Naive thymus-derived CD8-positive, alpha-beta T cell (primary cell): ENCODE measurements around the gene PAXX. TPM values are rescaled to one million over a fixed set of nuclear protein-coding genes. Genes with fewer than 3 reads are reported as not detected.

Experiments used
- ATAC-seq, 2 donors: fragments of 150-1000 bp; cut with Tn5 transposase in 1 of 2; sonication (Bioruptor Pico), chemical (Tn5 transposase) in 1 of 2; 1 replicate in 1 of 2; 2 replicates in 1 of 2; pipeline ENCODE4 v1.10.0; 2021; ENCODE audit warnings: mild to moderate bottlenecking in 2 of 2, moderate library complexity in 2 of 2
- POLR2A ChIA-PET: fragments of 350-600 bp; sonication (Branson Sonifier 250); formaldehyde crosslinking; loops from one replicate; lab custom pipeline; 2021; ENCODE audit warnings: antibody characterized with exemption; lab: Charles Lee
- DNase-seq, 10 donors: peaks; one replicate each; pipeline versions ENCODE4 v3.0.0 to v3.0.0-alpha.2; 2020 to 2022
- H3K27ac Mint-ChIP-seq, 10 donors: one replicate each; pipeline ENCODE4 v1.8.0; 2020 to 2022; ENCODE audit warnings: mild to moderate bottlenecking in 10 of 10, mixed read lengths in 10 of 10, moderate library complexity in 4 of 10, inconsistent platforms in 1 of 10
- H3K27me3 Mint-ChIP-seq, 5 donors: one replicate each; pipeline ENCODE4 v1.8.0; 2021 to 2022; ENCODE audit warnings: mixed read lengths in 5 of 5
- H3K36me3 Mint-ChIP-seq, 3 donors: one replicate each; pipeline ENCODE4 v1.8.0; 2020 to 2022; ENCODE audit warnings: mixed read lengths in 3 of 3, mild to moderate bottlenecking in 2 of 3, inconsistent platforms in 1 of 3
- H3K4me1 Mint-ChIP-seq, 4 donors: one replicate each; pipeline ENCODE4 v1.8.0; 2021 to 2022; ENCODE audit warnings: mixed read lengths in 4 of 4
- H3K4me3 Mint-ChIP-seq, 10 donors: one replicate each; pipeline ENCODE4 v1.8.0; 2020 to 2022; ENCODE audit warnings: mild to moderate bottlenecking in 10 of 10, mixed read lengths in 10 of 10, moderate library complexity in 6 of 10, inconsistent platforms in 1 of 10
- H3K9me3 Mint-ChIP-seq, 9 donors: one replicate each; pipeline ENCODE4 v1.8.0; 2020 to 2022; ENCODE audit warnings: mixed read lengths in 9 of 9, mild to moderate bottlenecking in 3 of 9, inconsistent platforms in 1 of 9, moderate library complexity in 1 of 9
- polyA plus RNA-seq, 3 donors: library from polyadenylated mRNA; unstranded; fragments of 300-500 nt; fragmentation: Illumina TruSeq; gene quantifications; one replicate each; pipeline ENCODE4 v1.2.3, GENCODE V29; 2021
- total RNA-seq, 8 experiments: library from RNA in 2 of 8; stranded (reverse) in 2 of 8; gene quantifications; one replicate each; pipeline ENCODE4 v1.2.3 and lab custom pipeline; 2021 to 2026

PAXX gene
- total and polyA plus RNA-seq, 5 experiments from 2014 or later = 104 to 137 (median 119) TPM

- ATAC-seq (no peak), DNase-seq (peak in 3 of 10 donors; percentile 11 to 64 (median 23))
- POLR2A ChIA-PET = interaction anchor here (0.5 to 9.5 kb wide), 10 partner anchors 12 to 141 kb away, joined by 3 to 113 read pairs (median 5); partner anchors contain the start of genes ABCA2, CLIC3, MAN1B1 and PAXX
- no peaks in the 10 kb centered on the region for H3K27me3 Mint-ChIP-seq
- H3K4me3 Mint-ChIP-seq = peak overlapping the region in 9 of 10 donors; percentile 14 to 82 (median 60)
- H3K36me3 Mint-ChIP-seq = no peaks in the 10 kb centered on the region
- no peaks in the 10 kb centered on the region for H3K9me3 Mint-ChIP-seq
- H3K4me1 Mint-ChIP-seq = peaks cover 7 to 26% (median 21%) of the 10 kb centered on the region in 4 donors
- H3K27ac Mint-ChIP-seq = peak overlapping the region in 8 of 10 donors; percentile 46 to 92 (median 70)
Observed at GRCh38 chr9:136947955-136948510, 44.2 kb upstream of the PAXX start.

- POLR2A ChIA-PET = interaction anchor here (0.7 to 9.5 kb wide), 9 partner anchors 23 to 274 kb away, joined by 3 to 113 read pairs (median 5); partner anchors contain the start of genes CLIC3 and PAXX
- H3K27me3 Mint-ChIP-seq = no peaks in the 10 kb centered on the region
- no peaks in the 10 kb centered on the region for H3K9me3 Mint-ChIP-seq
- DNase-seq = peak in 1 of 10 donors; percentile 7
- ATAC-seq = no peak
- H3K36me3 Mint-ChIP-seq = no peaks in the 10 kb centered on the region
- H3K4me1 Mint-ChIP-seq = peaks cover 7 to 22% (median 19%) of the 10 kb centered on the region in 4 donors
- peak overlapping the region; percentile 67 to 96 (median 89) for H3K27ac Mint-ChIP-seq
- H3K4me3 Mint-ChIP-seq = peak overlapping the region; percentile 77 to 92 (median 83)
Observed at GRCh38 chr9:136949239-136949816, 42.9 kb upstream of the PAXX start.

DNA sequence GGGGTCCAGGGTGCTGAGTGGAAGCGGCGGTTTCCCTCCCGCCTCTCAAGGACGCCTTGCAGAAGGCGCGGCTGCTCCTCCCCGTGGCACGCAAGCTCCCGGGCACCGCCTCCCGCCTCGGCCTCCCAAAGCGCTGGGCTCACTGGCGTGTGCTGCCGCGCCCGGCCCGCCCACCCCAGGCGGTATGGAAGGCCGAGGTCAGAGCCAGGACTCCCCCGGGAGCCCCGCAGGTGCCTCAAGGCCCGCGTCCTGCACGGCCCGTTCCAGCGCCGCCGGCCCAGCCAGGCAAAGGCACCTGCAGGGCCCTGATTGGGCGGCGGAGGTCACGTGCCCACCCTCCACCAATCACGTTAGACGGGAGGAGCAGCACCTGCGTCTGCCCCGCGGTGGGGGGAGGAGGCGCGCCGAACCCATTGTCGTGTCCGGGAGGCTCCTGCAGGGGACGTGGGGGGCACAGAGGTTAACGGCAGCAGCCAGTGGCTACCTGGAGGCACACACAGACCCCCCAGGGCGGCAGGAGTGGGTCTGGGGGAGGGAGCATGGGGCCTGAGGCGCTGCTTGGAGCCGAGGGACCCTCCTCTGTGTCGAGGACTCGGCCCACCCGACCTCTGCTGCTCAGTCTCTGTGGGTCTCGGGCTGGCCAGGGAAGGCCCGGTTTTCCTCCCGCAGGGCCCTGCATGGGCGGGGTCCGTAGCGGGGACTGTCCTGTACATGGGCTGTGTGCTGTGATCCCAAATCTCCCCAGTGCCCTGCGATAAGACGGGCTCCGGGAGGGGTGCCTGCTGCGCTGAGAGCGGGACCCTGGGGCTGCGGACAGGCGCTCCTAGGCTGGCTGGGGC lies 42.2 kb upstream of the PAXX start:
- H3K27me3 Mint-ChIP-seq = no peaks in the 10 kb centered on the region
- H3K36me3 Mint-ChIP-seq = no peaks in the 10 kb centered on the region
- peak overlapping the region; percentile 77 to 93 (median 86) for H3K4me3 Mint-ChIP-seq
- DNase-seq = peak; percentile 94 to 99 (median 96)
- POLR2A ChIA-PET = interaction anchor here (0.7 to 9.5 kb wide), 8 partner anchors 10 to 85 kb away, joined by 3 to 113 read pairs (median 6); partner anchors contain the start of genes CLIC3 and PAXX
- H3K27ac Mint-ChIP-seq = peak overlapping the region; percentile 67 to 96 (median 90)
- H3K4me1 Mint-ChIP-seq = peaks cover 6 to 18% (median 17%) of the 10 kb centered on the region in 4 donors
- H3K9me3 Mint-ChIP-seq = no peaks in the 10 kb centered on the region
- peak; percentile 96 to 98 for ATAC-seq

DNA sequence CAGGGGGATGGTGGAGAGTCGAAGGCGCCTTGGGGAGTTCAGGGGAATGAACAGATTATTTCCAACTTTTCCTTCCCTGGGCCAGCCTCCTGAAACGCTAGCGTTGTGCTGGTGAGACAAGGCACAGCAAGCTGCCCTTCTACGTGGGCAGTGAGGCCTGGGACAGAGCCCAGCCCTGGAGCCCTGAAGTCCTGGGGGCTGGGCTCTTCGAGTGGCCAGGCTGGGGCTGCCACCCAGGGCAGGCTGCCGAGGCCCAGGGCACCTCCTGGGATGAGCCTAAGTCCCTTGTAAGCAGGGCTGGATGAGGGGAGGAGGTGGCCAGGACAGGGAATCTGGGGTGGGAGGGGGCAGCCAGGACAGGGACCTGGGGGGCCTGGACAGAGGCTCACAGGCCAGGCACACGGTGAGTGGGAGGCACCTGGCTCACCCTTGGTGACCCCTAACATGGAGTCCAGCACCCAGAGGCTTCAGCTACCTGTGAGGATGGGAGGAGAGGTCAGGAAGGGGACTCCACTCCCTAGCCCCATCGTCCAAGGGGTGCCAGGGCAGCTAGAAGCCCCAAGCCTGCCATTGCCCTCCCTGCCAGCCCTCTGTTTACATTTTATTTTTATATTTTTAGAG lies 41.5 kb upstream of the PAXX start:
- Mint-ChIP-seq H3K27me3 (no peaks in the 10 kb centered on the region), H3K4me3 (peak overlapping the region; percentile 75 to 93 (median 86)), H3K36me3 (no peaks in the 10 kb centered on the region), H3K4me1 (peaks cover 6 to 20% (median 17%) of the 10 kb centered on the region in 4 donors), H3K9me3 (no peaks in the 10 kb centered on the region), H3K27ac (peak overlapping the region; percentile 67 to 96 (median 90))
- no peak for ATAC-seq
- POLR2A ChIA-PET = interaction anchor here (0.7 to 9.5 kb wide), 6 partner anchors 9 to 84 kb away, joined by 3 to 113 read pairs (median 7); partner anchors contain the start of genes CLIC3 and PAXX
- DNase-seq = no peak

- POLR2A ChIA-PET = interaction anchor here (0.6 to 9.5 kb wide), 9 partner anchors 8 to 79 kb away, joined by 3 to 113 read pairs (median 4); partner anchors contain the start of genes CLIC3 and PAXX
- DNase-seq (peak in 2 of 10 donors; percentile 3 to 48), ATAC-seq (no peak)
- H3K27me3 Mint-ChIP-seq = no peaks in the 10 kb centered on the region
- peaks cover 10 to 26% (median 20%) of the 10 kb centered on the region in 4 donors for H3K4me1 Mint-ChIP-seq
- H3K4me3 Mint-ChIP-seq = peak within 1 kb of the TSS in 6 of 10 donors; percentile 19 to 88 (median 42)
- no peaks in the 10 kb centered on the region for H3K36me3 Mint-ChIP-seq
- H3K9me3 Mint-ChIP-seq = peaks cover 0 to 6% (median 0%) of the 10 kb centered on the region in 9 donors
- H3K27ac Mint-ChIP-seq = peak within 1 kb of the TSS in 7 of 10 donors; percentile 18 to 79 (median 43)
Observed at GRCh38 chr9:136951541-136952320, 40.5 kb upstream of the PAXX start, which contains the start of gene LCN12. TSS of gene LCN12 (plus strand) at chr9:136952273. CDS start at chr9:136952328, 55 bp downstream.

- peaks cover 8 to 28% (median 20%) of the 10 kb centered on the region in 4 donors for H3K4me1 Mint-ChIP-seq
- ATAC-seq (no peak), DNase-seq (peak in 2 of 10 donors; percentile 3 to 51)
- H3K27me3 Mint-ChIP-seq = no peaks in the 10 kb centered on the region
- H3K9me3 Mint-ChIP-seq = peaks cover 0 to 11% (median 0%) of the 10 kb centered on the region in 9 donors
- H3K4me3 Mint-ChIP-seq = no peak overlapping the region
- H3K36me3 Mint-ChIP-seq = no peaks in the 10 kb centered on the region
- no peak overlapping the region for H3K27ac Mint-ChIP-seq
- POLR2A ChIA-PET = interaction anchor here (0.6 to 1.6 kb wide), 6 partner anchors 11 to 174 kb away, joined by 3 to 4 read pairs (median 3); partner anchors contain the start of gene CLIC3
Observed at GRCh38 chr9:136952321-136952850, 39.8 kb upstream of the PAXX start.

GRCh38 chr9:136952876-136953770 lies 39.1 kb upstream of the PAXX start:
- Mint-ChIP-seq H3K27me3 (no peaks in the 10 kb centered on the region), H3K4me1 (peaks cover 8 to 28% (median 21%) of the 10 kb centered on the region in 4 donors), H3K9me3 (peaks cover 0 to 11% (median 0%) of the 10 kb centered on the region in 9 donors), H3K27ac (peak overlapping the region in 1 of 10 donors; percentile 18), H3K36me3 (no peaks in the 10 kb centered on the region), H3K4me3 (peak overlapping the region in 2 of 10 donors; percentile 29 to 33)
- DNase-seq = peak in 2 of 10 donors; percentile 3 to 58
- ATAC-seq = no peak
- POLR2A ChIA-PET = interaction anchor here (0.6 to 1.6 kb wide), 5 partner anchors 10 to 175 kb away, joined by 3 read pairs; partner anchors contain the start of gene CLIC3

DNA sequence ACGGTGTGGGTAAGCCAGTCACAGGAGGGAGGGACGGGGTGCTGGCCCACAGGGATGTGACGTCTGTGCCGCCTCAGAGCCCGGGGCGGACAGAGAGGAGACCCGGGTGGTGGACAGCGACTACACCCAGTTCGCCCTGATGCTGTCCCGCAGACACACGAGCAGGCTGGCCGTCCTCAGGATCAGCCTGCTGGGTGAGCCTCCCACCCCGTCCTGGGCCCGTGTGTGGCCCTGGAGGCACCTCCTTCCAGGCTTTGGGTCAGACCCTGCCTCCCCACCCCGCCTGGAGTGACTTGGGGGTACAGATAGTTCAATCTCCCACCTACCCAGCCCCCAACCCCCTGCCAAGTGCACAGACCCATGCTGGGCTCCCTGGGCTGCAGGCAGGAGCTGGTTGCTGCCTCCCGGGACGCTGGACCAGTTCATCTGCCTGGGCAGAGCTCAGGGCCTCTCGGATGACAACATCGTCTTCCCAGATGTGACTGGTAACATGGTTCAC lies 38.4 kb upstream of the PAXX start:
- Mint-ChIP-seq H3K27ac (peak overlapping the region in 1 of 10 donors; percentile 43), H3K9me3 (peaks cover 0 to 11% (median 0%) of the 10 kb centered on the region in 9 donors), H3K4me3 (no peak overlapping the region), H3K36me3 (no peaks in the 10 kb centered on the region), H3K4me1 (peaks cover 8 to 31% (median 20%) of the 10 kb centered on the region in 4 donors), H3K27me3 (no peaks in the 10 kb centered on the region)
- peak in 1 of 10 donors; percentile 43 for DNase-seq
- ATAC-seq = no peak
- POLR2A ChIA-PET = interaction anchor here (1.2 to 1.8 kb wide), 2 partner anchors 16 to 42 kb away, joined by 4 read pairs; partner anchors contain the start of gene CLIC3

- Mint-ChIP-seq H3K4me3 (no peak overlapping the region), H3K4me1 (peaks cover 8 to 37% (median 20%) of the 10 kb centered on the region in 4 donors), H3K27ac (peak overlapping the region in 2 of 10 donors; percentile 11 to 32), H3K9me3 (peaks cover 0 to 11% (median 0%) of the 10 kb centered on the region in 9 donors), H3K27me3 (no peaks in the 10 kb centered on the region), H3K36me3 (no peaks in the 10 kb centered on the region)
- DNase-seq (peak in 2 of 10 donors; percentile 3 to 56), ATAC-seq (no peak)
- POLR2A ChIA-PET = interaction anchor here (1.2 to 1.8 kb wide), 3 partner anchors 10 to 41 kb away, joined by 4 read pairs; partner anchors contain the start of gene CLIC3
Observed at GRCh38 chr9:136954270-136955083, 37.7 kb upstream of the PAXX start.
